HG03342 (cell line): Measurements from ENCODE around the gene ATOX1.
"Not testable (repeated sequence)": the region's sequence is repeated elsewhere in the genome, so short reads cannot be mapped to it uniquely, and the experiment has no call there.

ENCODE experiments used
- ATAC-seq: cut with Tn5 transposase; IDR thresholded peaks from one replicate; pipeline ENCODE4 v1.9.1; 2021; ENCODE audit warnings: mild to moderate bottlenecking, moderate library complexity; ENCODE audit not compliant: unreplicated experiment

The ATOX1 gene

GRCh38 chr5:151699071-151699901 is 59.1 kb downstream of the ATOX1 start:
- ATAC-seq: no peak

GRCh38 chr5:151698081-151698480 is 60.4 kb downstream of the ATOX1 start:
- ATAC-seq: not testable (repeated sequence)

GRCh38 chr5:151697452-151697851 is 61.0 kb downstream of the ATOX1 start:
- no peak for ATAC-seq

- ATAC-seq: no peak
Observed at GRCh38 chr5:151696470-151697061, 61.9 kb downstream of the ATOX1 start.

GRCh38 chr5:151695464-151695863 is 63.0 kb downstream of the ATOX1 start:
- no peak for ATAC-seq

GRCh38 chr5:151694035-151694485 is 64.4 kb downstream of the ATOX1 start:
- ATAC-seq: no peak
